A549 (cell line): Measurements from ENCODE around the gene TMEM163. TPM values are rescaled to one million over a fixed set of nuclear protein-coding genes. Genes with fewer than 3 reads are reported as not detected.

Source experiments
- ATAC-seq, 2 experiments: fragments of 200-7000 bp in 1 of 2; fragments of >200 bp in 1 of 2; cut with Nextera tagmentation in 1 of 2; cut with Tn5 transposase in 1 of 2; 3 replicates each; pipeline versions ENCODE4 v1.8.0 to v1.9.1; 2018 to 2020; ENCODE audit warnings: mild to moderate bottlenecking in 1 of 2, moderate library complexity in 1 of 2
- CTCF ChIA-PET: fragments of 300-600 bp; sonication (Branson Sonifier 250); formaldehyde crosslinking; extraction: SDS; loops from one replicate; lab custom pipeline; 2021; ENCODE audit warnings: antibody characterized with exemption, inconsistent platforms; lab: Yijun Ruan, JAX
- POLR2A ChIA-PET: fragments of 350-600 bp; formaldehyde crosslinking; extraction: SDS; loops from one replicate; lab custom pipeline; 2021; ENCODE audit warnings: antibody characterized with exemption, inconsistent platforms; lab: Yijun Ruan, JAX
- DNase-seq, 2 experiments: peaks; one replicate each; pipeline versions ENCODE4 v3.0.0 to v3.0.0-alpha.2; 2011 to 2016; ENCODE audit warnings: low read depth in 1 of 2, low spot score in 1 of 2
- FAIRE-seq: peaks from 2 replicates; lab custom pipeline; 2011; peaks lifted over from hg19 to GRCh38; lab: Jason Lieb, UNC
- H3K27ac ChIP-seq, 2 experiments: fragments of >200 bp; sonication (Bioruptor Twin); formaldehyde crosslinking; 3 replicates each; pipeline ENCODE4 v1.5.1; 2016 to 2017
- H3K4me1 ChIP-seq: fragments of >200 bp; sonication (Bioruptor Twin); formaldehyde crosslinking; 3 replicates; pipeline ENCODE4 v1.6.1; 2016
- H3K4me2 ChIP-seq: fragments of >200 bp; sonication (Bioruptor Twin); formaldehyde crosslinking; 3 replicates; pipeline ENCODE4 v1.6.1; 2016
- H3K4me3 ChIP-seq: fragments of >200 bp; sonication (Bioruptor Twin); formaldehyde crosslinking; 3 replicates; pipeline ENCODE4 v1.5.1; 2016
- H3K9me3 ChIP-seq: fragments of >200 bp; sonication (Bioruptor Twin); formaldehyde crosslinking; 3 replicates; pipeline ENCODE4 v1.6.1; 2016
- CBX8 ChIP-seq: fragments of 200-600 bp; sonication (generic); IDR thresholded peaks from 2 replicates; pipeline ENCODE4 v1.6.1; 2016
- CEBPB ChIP-seq, 2 experiments: fragments of >200 bp in 1 of 2; sonication (Bioruptor Twin) in 1 of 2; formaldehyde crosslinking in 1 of 2; IDR thresholded peaks; 2 replicates each; pipeline ENCODE4 v1.6.1; 2012 to 2016
- CHD4 ChIP-seq: fragments of 200-600 bp; sonication (generic); IDR thresholded peaks from 2 replicates; pipeline ENCODE4 v1.6.1; 2016; ENCODE audit warnings: antibody characterized with exemption, mild to moderate bottlenecking, borderline replicate concordance
- EHF ChIP-seq: fragments of 250-450 bp; sonication (Bioruptor Pico); IDR thresholded peaks from 2 replicates; pipeline ENCODE4 v1.5.0; 2020; ENCODE audit warnings: mild to moderate bottlenecking
- EHMT2 ChIP-seq: fragments of 200-600 bp; sonication (generic); IDR thresholded peaks from 2 replicates; pipeline ENCODE4 v1.6.1; 2016; ENCODE audit warnings: antibody characterized with exemption, low read depth, mild to moderate bottlenecking, moderate library complexity
- HDAC2 ChIP-seq: fragments of 200-600 bp; sonication (generic); IDR thresholded peaks from 2 replicates; pipeline ENCODE4 v1.6.1; 2016
- HEYL ChIP-seq: fragments of 250-450 bp; sonication (Bioruptor Pico); IDR thresholded peaks from 2 replicates; pipeline ENCODE4 v1.8.0; 2021; ENCODE audit warnings: mild to moderate bottlenecking, moderate library complexity
- HOXB5 ChIP-seq: fragments of 250-450 bp; sonication (Bioruptor Pico); IDR thresholded peaks from 2 replicates; pipeline ENCODE4 v1.5.0; 2020; ENCODE audit warnings: mild to moderate bottlenecking, moderate library complexity
- JUNB ChIP-seq: fragments of >200 bp; sonication (Bioruptor Twin); formaldehyde crosslinking; IDR thresholded peaks from 2 replicates; pipeline ENCODE4 v1.6.1; 2016
- MYC ChIP-seq: IDR thresholded peaks from 2 replicates; pipeline ENCODE4 v1.6.1; 2012; ENCODE audit warnings: mild to moderate bottlenecking, inconsistent platforms, low read length, improper control_type of control experiment, borderline replicate concordance
- NPAS2 ChIP-seq: fragments of 250-450 bp; sonication (Bioruptor Pico); IDR thresholded peaks from 2 replicates; pipeline ENCODE4 v1.8.0; 2022; ENCODE audit warnings: mild to moderate bottlenecking, moderate library complexity, borderline replicate concordance
- PHF8 ChIP-seq: fragments of 200-600 bp; sonication (generic); IDR thresholded peaks from 2 replicates; pipeline ENCODE4 v1.6.1; 2016; ENCODE audit warnings: low read depth, mild to moderate bottlenecking, antibody characterized with exemption, moderate library complexity, borderline replicate concordance
- POLR2A ChIP-seq: IDR thresholded peaks from 2 replicates; pipeline ENCODE4 v1.6.1; 2012; ENCODE audit warnings: mild to moderate bottlenecking, low read length
- RAD21 ChIP-seq, 2 experiments: fragments of >200 bp in 1 of 2; sonication (Bioruptor Twin) in 1 of 2; formaldehyde crosslinking in 1 of 2; IDR thresholded peaks in 1 of 2; conservative IDR thresholded peaks in 1 of 2; 2 replicates in 1 of 2; 3 replicates in 1 of 2; pipeline ENCODE4 v1.6.1; 2012 to 2018; ENCODE audit warnings: inconsistent platforms in 1 of 2
- RARB ChIP-seq: fragments of 250-450 bp; sonication (Bioruptor Pico); IDR thresholded peaks from 2 replicates; pipeline ENCODE4 v1.8.0; 2021; ENCODE audit warnings: mild to moderate bottlenecking, moderate library complexity
- RFX5 ChIP-seq: fragments of 450-650 bp; IDR thresholded peaks from 2 replicates; pipeline ENCODE4 v1.7.1; 2014; ENCODE audit warnings: antibody characterized with exemption, mild to moderate bottlenecking, moderate library complexity
- SREBF2 ChIP-seq: fragments of 450-650 bp; IDR thresholded peaks from 2 replicates; pipeline ENCODE4 v1.6.1; 2014; ENCODE audit warnings: mild to moderate bottlenecking, moderate library complexity
- TFCP2L1 ChIP-seq: fragments of 250-450 bp; sonication (Bioruptor Pico); IDR thresholded peaks from 2 replicates; pipeline ENCODE4 v1.5.0; 2021; ENCODE audit warnings: mild to moderate bottlenecking
- ZFP36 ChIP-seq: fragments of 450-650 bp; IDR thresholded peaks from 2 replicates; pipeline ENCODE4 v1.6.1; 2014; ENCODE audit warnings: borderline replicate concordance; ENCODE audit not compliant: partially characterized antibody
- WGBS: methylation state at CpG from one replicate; pipeline ENCODE4 v1.1.6; 2017; ENCODE audit errors: missing lambda C conversion rate; 5-methylcytosine and 5-hydroxymethylcytosine counted together
- polyA plus RNA-seq, 4 experiments: library from polyadenylated mRNA; depleted of rRNA in 3 of 4; stranded (reverse); fragments of >200 nt; fragmentation: RNase III in 1 of 4; extraction: RNeasy Plus Mini Kit Qiagen cat#74134 plus additional on column Dnase treatment in 1 of 4; gene quantifications; 2 replicates in 3 of 4; 3 replicates in 1 of 4; pipeline ENCODE4 v1.2.3, GENCODE V29; 2011 to 2017
- TF ChIP-seq, protein P1 (sequence below): fragments of 250-450 bp; sonication (Bioruptor Pico); IDR thresholded peaks from 2 replicates; pipeline ENCODE4 v1.5.0; 2021; ENCODE audit warnings: mild to moderate bottlenecking, moderate library complexity, borderline replicate concordance
- TF ChIP-seq, protein P2 (sequence below): fragments of >200 bp; sonication (Bioruptor Twin); formaldehyde crosslinking; IDR thresholded peaks from 3 replicates; pipeline ENCODE4 v1.6.1; 2016
- TF ChIP-seq, protein P3 (sequence below): fragments of 450-650 bp; IDR thresholded peaks from 2 replicates; pipeline ENCODE4 v1.6.1; 2014; ENCODE audit warnings: antibody characterized with exemption
- TF ChIP-seq, protein P4 (sequence below): fragments of 150-350 bp; IDR thresholded peaks from 2 replicates; pipeline ENCODE4 v1.6.1; 2014; ENCODE audit warnings: low read depth, mild to moderate bottlenecking, low read length
- TF ChIP-seq, protein P5 (sequence below): fragments of 200-600 bp; sonication (generic); IDR thresholded peaks from 2 replicates; pipeline ENCODE4 v1.6.1; 2016; ENCODE audit warnings: antibody characterized with exemption, mild to moderate bottlenecking, moderate library complexity
- TF ChIP-seq, protein P6 (sequence below): fragments of 250-450 bp; sonication (Bioruptor Pico); IDR thresholded peaks from 2 replicates; pipeline ENCODE4 v1.5.0; 2020; ENCODE audit warnings: low read depth, mild to moderate bottlenecking, moderate library complexity
- TF ChIP-seq, protein P7 (sequence below): IDR thresholded peaks from 2 replicates; pipeline ENCODE4 v1.6.1; 2012

TMEM163 gene
- polyA plus RNA-seq, 2 of the 4 experiments (the other 2 are of a cell fraction) = not detected

DNA sequence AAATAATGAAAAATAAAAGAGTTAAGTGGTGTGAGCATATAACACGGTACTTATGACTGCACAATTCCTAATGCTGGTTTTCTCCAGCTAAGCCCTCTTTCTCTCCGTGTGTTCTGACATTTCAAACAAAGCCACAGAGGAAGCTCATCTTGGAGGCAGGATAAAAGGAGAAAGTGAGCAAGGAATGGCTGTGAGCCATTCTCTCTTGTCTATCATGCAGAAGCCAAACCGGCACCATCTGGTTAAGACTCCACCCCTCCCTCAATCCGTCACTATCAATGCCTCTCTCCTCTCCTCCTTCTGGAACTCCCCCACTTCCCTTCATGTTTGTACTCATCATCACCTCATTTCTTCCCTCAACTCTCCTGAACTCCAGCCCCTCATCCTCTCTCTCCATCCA is 210.4 kb downstream of the TMEM163 start (continued):
- TF ChIP-seq, protein P1, sequence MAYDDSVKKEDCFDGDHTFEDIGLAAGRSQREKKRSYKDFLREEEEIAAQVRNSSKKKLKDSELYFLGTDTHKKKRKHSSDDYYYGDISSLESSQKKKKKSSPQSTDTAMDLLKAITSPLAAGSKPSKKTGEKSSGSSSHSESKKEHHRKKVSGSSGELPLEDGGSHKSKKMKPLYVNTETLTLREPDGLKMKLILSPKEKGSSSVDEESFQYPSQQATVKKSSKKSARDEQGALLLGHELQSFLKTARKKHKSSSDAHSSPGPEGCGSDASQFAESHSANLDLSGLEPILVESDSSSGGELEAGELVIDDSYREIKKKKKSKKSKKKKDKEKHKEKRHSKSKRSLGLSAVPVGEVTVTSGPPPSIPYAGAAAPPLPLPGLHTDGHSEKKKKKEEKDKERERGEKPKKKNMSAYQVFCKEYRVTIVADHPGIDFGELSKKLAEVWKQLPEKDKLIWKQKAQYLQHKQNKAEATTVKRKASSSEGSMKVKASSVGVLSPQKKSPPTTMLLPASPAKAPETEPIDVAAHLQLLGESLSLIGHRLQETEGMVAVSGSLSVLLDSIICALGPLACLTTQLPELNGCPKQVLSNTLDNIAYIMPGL (CRISPR knock-in tag) = no peak
- TF ChIP-seq CBX8 = no peak
- TF ChIP-seq HEYL (CRISPR knock-in tag) = no peak
- TF ChIP-seq EHF (CRISPR knock-in tag) = no peak
- no peak for TF ChIP-seq HDAC2
- TF ChIP-seq TFCP2L1 (CRISPR knock-in tag) = no peak
- no peak for TF ChIP-seq JUNB
- TF ChIP-seq, protein P2, sequence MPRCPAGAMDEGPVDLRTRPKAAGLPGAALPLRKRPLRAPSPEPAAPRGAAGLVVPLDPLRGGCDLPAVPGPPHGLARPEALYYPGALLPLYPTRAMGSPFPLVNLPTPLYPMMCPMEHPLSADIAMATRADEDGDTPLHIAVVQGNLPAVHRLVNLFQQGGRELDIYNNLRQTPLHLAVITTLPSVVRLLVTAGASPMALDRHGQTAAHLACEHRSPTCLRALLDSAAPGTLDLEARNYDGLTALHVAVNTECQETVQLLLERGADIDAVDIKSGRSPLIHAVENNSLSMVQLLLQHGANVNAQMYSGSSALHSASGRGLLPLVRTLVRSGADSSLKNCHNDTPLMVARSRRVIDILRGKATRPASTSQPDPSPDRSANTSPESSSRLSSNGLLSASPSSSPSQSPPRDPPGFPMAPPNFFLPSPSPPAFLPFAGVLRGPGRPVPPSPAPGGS = no peak
- TF ChIP-seq, protein P3, sequence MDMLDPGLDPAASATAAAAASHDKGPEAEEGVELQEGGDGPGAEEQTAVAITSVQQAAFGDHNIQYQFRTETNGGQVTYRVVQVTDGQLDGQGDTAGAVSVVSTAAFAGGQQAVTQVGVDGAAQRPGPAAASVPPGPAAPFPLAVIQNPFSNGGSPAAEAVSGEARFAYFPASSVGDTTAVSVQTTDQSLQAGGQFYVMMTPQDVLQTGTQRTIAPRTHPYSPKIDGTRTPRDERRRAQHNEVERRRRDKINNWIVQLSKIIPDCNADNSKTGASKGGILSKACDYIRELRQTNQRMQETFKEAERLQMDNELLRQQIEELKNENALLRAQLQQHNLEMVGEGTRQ = no peak

DNA sequence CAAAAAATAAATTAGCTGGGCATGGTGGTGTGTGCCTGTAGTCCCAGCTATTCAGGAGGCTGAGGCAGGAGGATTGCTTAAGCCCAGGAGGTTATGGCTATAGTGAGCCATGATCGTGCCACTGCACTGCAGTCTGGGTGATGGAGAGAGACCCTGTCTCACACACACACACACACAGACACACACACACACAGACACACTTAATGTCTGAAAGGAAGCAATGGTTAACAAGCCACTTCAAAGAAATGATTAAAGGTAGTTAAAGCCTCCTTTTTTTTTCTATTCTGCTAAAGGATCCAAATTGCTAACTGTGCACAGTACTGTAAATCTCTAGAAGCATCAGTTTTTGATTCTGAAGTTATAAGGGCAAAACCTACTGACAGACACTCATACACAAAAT is 211.1 kb downstream of the TMEM163 start:
- ChIA-PET POLR2A (no interaction called here), CTCF (no interaction called here)
- no peak for FAIRE-seq
- Histone ChIP-seq H3K4me3 (no peak overlapping the region), H3K4me1 (no peaks in the 10 kb centered on the region), H3K27ac (no peak overlapping the region), H3K4me2 (no peak overlapping the region), H3K9me3 (no peaks in the 10 kb centered on the region)
- ATAC-seq = no peak
- no peak for DNase-seq
- TF ChIP-seq ZFP36 = no peak
- no peak for TF ChIP-seq RFX5
- no peak for TF ChIP-seq EHMT2
- TF ChIP-seq CEBPB (IDR thresholded peaks at IDR 0.05) = no peak
- no peak for TF ChIP-seq MYC
- TF ChIP-seq NPAS2 = no peak
- no peak for TF ChIP-seq CHD4
- TF ChIP-seq RARB (CRISPR knock-in tag) = no peak
- no peak for TF ChIP-seq SREBF2
- TF ChIP-seq, protein P4, sequence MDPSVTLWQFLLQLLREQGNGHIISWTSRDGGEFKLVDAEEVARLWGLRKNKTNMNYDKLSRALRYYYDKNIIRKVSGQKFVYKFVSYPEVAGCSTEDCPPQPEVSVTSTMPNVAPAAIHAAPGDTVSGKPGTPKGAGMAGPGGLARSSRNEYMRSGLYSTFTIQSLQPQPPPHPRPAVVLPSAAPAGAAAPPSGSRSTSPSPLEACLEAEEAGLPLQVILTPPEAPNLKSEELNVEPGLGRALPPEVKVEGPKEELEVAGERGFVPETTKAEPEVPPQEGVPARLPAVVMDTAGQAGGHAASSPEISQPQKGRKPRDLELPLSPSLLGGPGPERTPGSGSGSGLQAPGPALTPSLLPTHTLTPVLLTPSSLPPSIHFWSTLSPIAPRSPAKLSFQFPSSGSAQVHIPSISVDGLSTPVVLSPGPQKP = no peak
- TF ChIP-seq, protein P5, sequence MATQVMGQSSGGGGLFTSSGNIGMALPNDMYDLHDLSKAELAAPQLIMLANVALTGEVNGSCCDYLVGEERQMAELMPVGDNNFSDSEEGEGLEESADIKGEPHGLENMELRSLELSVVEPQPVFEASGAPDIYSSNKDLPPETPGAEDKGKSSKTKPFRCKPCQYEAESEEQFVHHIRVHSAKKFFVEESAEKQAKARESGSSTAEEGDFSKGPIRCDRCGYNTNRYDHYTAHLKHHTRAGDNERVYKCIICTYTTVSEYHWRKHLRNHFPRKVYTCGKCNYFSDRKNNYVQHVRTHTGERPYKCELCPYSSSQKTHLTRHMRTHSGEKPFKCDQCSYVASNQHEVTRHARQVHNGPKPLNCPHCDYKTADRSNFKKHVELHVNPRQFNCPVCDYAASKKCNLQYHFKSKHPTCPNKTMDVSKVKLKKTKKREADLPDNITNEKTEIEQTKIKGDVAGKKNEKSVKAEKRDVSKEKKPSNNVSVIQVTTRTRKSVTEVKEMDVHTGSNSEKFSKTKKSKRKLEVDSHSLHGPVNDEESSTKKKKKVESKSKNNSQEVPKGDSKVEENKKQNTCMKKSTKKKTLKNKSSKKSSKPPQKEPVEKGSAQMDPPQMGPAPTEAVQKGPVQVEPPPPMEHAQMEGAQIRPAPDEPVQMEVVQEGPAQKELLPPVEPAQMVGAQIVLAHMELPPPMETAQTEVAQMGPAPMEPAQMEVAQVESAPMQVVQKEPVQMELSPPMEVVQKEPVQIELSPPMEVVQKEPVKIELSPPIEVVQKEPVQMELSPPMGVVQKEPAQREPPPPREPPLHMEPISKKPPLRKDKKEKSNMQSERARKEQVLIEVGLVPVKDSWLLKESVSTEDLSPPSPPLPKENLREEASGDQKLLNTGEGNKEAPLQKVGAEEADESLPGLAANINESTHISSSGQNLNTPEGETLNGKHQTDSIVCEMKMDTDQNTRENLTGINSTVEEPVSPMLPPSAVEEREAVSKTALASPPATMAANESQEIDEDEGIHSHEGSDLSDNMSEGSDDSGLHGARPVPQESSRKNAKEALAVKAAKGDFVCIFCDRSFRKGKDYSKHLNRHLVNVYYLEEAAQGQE = no peak
- TF ChIP-seq, protein P6, sequence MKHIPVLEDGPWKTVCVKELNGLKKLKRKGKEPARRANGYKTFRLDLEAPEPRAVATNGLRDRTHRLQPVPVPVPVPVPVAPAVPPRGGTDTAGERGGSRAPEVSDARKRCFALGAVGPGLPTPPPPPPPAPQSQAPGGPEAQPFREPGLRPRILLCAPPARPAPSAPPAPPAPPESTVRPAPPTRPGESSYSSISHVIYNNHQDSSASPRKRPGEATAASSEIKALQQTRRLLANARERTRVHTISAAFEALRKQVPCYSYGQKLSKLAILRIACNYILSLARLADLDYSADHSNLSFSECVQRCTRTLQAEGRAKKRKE (CRISPR knock-in tag) = no peak
- no peak for TF ChIP-seq TFCP2L1 (CRISPR knock-in tag)
- no peak for TF ChIP-seq HOXB5 (CRISPR knock-in tag)
- no peak for TF ChIP-seq POLR2A
- TF ChIP-seq RAD21 (conservative IDR thresholded peaks at IDR 0.05 in 1 of 2, IDR thresholded peaks at IDR 0.05 in 1 of 2) = no peak
- TF ChIP-seq, protein P7, sequence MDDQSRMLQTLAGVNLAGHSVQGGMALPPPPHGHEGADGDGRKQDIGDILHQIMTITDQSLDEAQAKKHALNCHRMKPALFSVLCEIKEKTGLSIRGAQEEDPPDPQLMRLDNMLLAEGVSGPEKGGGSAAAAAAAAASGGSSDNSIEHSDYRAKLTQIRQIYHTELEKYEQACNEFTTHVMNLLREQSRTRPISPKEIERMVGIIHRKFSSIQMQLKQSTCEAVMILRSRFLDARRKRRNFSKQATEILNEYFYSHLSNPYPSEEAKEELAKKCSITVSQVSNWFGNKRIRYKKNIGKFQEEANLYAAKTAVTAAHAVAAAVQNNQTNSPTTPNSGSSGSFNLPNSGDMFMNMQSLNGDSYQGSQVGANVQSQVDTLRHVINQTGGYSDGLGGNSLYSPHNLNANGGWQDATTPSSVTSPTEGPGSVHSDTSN = no peak
- TF ChIP-seq PHF8 = no peak
- 0% methylated on average over 1 of the region's 1 CpG for WGBS
